Neural cell (in vitro differentiated cells): ENCODE data around the gene IRF8. TPM values are rescaled to one million over a fixed set of nuclear protein-coding genes. Genes with fewer than 3 reads are reported as not detected.

Experiments used
- H2AFZ ChIP-seq: fragments of 200-600, 300-800 bp; sonication (generic), shearing (Covaris generic); 2 replicates; pipeline ENCODE4 v1.6.0; 2014; ENCODE audit warnings: low read depth, mild to moderate bottlenecking, antibody characterized with exemption, low read length, moderate library complexity
- H3F3A ChIP-seq: fragments of 200-600 bp; shearing (Covaris generic); 2 replicates; pipeline ENCODE4 v1.6.1; 2016; ENCODE audit warnings: mild to moderate bottlenecking, moderate library complexity, mixed read lengths, antibody characterized with exemption, low read length; ENCODE audit not compliant: insufficient read depth, poor library complexity, severe bottlenecking
- H3K27ac ChIP-seq: fragments of 200-600, 300-800 bp; sonication (generic), shearing (Covaris generic); 2 replicates; pipeline ENCODE4 v1.5.1; 2014; ENCODE audit warnings: mild to moderate bottlenecking, low read length, moderate library complexity
- H3K27me3 ChIP-seq: fragments of 300-800, 200-600 bp; sonication (generic), shearing (Covaris generic); 2 replicates; pipeline ENCODE4 v1.6.0; 2014; ENCODE audit warnings: mild to moderate bottlenecking, low read depth, low read length, moderate library complexity; ENCODE audit not compliant: insufficient read depth
- H3K36me3 ChIP-seq: fragments of 300-800, 200-600 bp; sonication (generic), shearing (Covaris generic); 2 replicates; pipeline ENCODE4 v1.5.1; 2014; ENCODE audit warnings: mild to moderate bottlenecking, antibody characterized with exemption, low read length, moderate library complexity; ENCODE audit not compliant: insufficient read depth
- H3K4me2 ChIP-seq: fragments of 300-800, 200-600 bp; sonication (generic), shearing (Covaris generic); 2 replicates; pipeline ENCODE4 v1.6.0; 2014; ENCODE audit warnings: mild to moderate bottlenecking, low read length
- H3K4me3 ChIP-seq: fragments of 300-800, 200-600 bp; sonication (generic), shearing (Covaris generic); 2 replicates; pipeline ENCODE4 v1.5.1; 2014; ENCODE audit warnings: mild to moderate bottlenecking, low read length, moderate library complexity
- H3K79me2 ChIP-seq: fragments of 200-600 bp; shearing (Covaris generic); replicated peaks from 2 replicates; pipeline ENCODE4 v1.6.0; 2014; ENCODE audit warnings: mild to moderate bottlenecking, low read length, moderate library complexity; ENCODE audit not compliant: insufficient read depth
- H3K9ac ChIP-seq: fragments of 300-800, 200-600 bp; sonication (generic), shearing (Covaris generic); 2 replicates; pipeline ENCODE4 v1.6.1; 2016; ENCODE audit warnings: mild to moderate bottlenecking, low read length, mixed read lengths
- H3K9me2 ChIP-seq: fragments of 200-600 bp; shearing (Covaris generic); 2 replicates; pipeline ENCODE4 v1.6.1; 2016; ENCODE audit warnings: mild to moderate bottlenecking, low read length, mixed read lengths; ENCODE audit not compliant: insufficient read depth
- H3K9me3 ChIP-seq: fragments of 200-600, 300-800 bp; sonication (generic), shearing (Covaris generic); 2 replicates; pipeline ENCODE4 v1.6.1; 2016; ENCODE audit warnings: mild to moderate bottlenecking, mixed run types, low read length, moderate library complexity, mixed read lengths
- H4K20me1 ChIP-seq: fragments of 200-600 bp; shearing (Covaris generic); 2 replicates; pipeline ENCODE4 v1.6.1; 2016; ENCODE audit warnings: mild to moderate bottlenecking, mixed run types; ENCODE audit not compliant: insufficient read depth
- EZH2 ChIP-seq: fragments of 200-600, 300-800 bp; shearing (Covaris generic), sonication (generic); IDR thresholded peaks from 2 replicates; pipeline ENCODE4 v1.6.1; 2014; ENCODE audit warnings: antibody characterized with exemption, low read length, borderline replicate concordance, mild to moderate bottlenecking; ENCODE audit not compliant: insufficient read depth, poor library complexity, severe bottlenecking
- MXI1 ChIP-seq: fragments of 450-650 bp; conservative IDR thresholded peaks from 2 replicates; pipeline ENCODE4 v1.6.1; 2014; ENCODE audit warnings: antibody characterized with exemption, mild to moderate bottlenecking; ENCODE audit not compliant: poor library complexity, severe bottlenecking
- REST ChIP-seq: IDR thresholded peaks from 2 replicates; pipeline ENCODE4 v1.6.1; 2012; ENCODE audit warnings: borderline replicate concordance
- polyA plus RNA-seq: library from polyadenylated mRNA; depleted of rRNA; stranded (reverse); fragments of >200 nt; gene quantifications from 2 replicates; pipeline ENCODE4 v1.2.3, GENCODE V29; 2014
- TF ChIP-seq, protein P1 (sequence below): fragments of 450-650 bp; IDR thresholded peaks from 2 replicates; pipeline ENCODE4 v1.5.1; 2014; ENCODE audit warnings: antibody characterized with exemption, mild to moderate bottlenecking, moderate library complexity; ENCODE audit not compliant: poor library complexity, severe bottlenecking

The IRF8 gene
- polyA plus RNA-seq, 1 donor from 2014 or later = not detected

DNA sequence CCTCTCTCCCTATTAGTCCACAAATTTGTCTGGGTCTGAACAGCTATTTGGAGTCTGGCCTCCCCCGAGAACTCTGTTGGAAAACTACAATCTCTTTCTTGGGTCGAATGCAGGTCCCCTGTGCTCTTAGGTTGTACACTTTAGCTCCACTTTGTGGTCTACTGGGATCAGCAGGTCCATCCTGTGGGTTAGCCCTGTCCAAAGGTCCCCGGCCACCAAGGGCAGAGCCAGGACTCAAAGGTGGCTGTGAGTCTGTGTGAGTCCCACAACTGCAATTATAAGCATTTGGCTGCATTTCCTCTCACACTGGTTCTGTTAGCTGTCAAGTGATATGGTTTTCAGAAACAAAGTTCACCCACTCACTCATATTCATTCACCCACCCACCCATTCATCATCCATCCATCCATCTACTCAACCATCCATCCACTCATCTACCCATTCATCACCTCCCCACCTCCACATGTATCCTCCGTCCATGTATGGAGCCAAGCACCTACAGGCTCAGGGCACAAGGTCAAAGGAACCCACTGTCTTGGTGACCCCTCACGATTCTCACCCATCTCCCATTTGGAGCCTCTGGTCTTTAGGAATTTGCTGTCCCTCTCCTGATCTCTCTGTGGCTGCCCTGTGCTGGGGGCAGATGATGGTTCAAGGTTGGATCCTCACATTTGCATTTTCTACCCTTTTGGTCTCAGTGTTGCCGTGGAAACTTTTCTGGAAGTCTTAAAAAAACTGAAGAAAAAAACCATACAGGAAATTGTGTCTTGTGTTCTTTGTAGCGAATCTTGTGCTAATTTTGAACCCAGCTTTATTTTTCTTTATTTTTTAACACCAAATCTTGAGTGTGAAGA, 45.8 kb downstream of the IRF8 start:
- H4K20me1 ChIP-seq = no peaks in the 10 kb centered on the region
- no peak overlapping the region for H3K27ac ChIP-seq
- H3K36me3 ChIP-seq = no peaks in the 10 kb centered on the region
- H3K9ac ChIP-seq = no peak overlapping the region
- H3K4me3 ChIP-seq = no peak overlapping the region
- TF ChIP-seq REST (no peak), MXI1 (no peak), EZH2 (no peak)
- TF ChIP-seq, protein P1, sequence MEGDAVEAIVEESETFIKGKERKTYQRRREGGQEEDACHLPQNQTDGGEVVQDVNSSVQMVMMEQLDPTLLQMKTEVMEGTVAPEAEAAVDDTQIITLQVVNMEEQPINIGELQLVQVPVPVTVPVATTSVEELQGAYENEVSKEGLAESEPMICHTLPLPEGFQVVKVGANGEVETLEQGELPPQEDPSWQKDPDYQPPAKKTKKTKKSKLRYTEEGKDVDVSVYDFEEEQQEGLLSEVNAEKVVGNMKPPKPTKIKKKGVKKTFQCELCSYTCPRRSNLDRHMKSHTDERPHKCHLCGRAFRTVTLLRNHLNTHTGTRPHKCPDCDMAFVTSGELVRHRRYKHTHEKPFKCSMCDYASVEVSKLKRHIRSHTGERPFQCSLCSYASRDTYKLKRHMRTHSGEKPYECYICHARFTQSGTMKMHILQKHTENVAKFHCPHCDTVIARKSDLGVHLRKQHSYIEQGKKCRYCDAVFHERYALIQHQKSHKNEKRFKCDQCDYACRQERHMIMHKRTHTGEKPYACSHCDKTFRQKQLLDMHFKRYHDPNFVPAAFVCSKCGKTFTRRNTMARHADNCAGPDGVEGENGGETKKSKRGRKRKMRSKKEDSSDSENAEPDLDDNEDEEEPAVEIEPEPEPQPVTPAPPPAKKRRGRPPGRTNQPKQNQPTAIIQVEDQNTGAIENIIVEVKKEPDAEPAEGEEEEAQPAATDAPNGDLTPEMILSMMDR = no peak
- no peak overlapping the region for H2AFZ ChIP-seq
- H3K9me2 ChIP-seq = no peaks in the 10 kb centered on the region
- H3K9me3 ChIP-seq = no peaks in the 10 kb centered on the region
- H3K4me2 ChIP-seq = no peak overlapping the region
- no peaks in the 10 kb centered on the region for H3K27me3 ChIP-seq
- H3F3A ChIP-seq = no peaks in the 10 kb centered on the region
- no peaks in the 10 kb centered on the region for H3K79me2 ChIP-seq

DNA sequence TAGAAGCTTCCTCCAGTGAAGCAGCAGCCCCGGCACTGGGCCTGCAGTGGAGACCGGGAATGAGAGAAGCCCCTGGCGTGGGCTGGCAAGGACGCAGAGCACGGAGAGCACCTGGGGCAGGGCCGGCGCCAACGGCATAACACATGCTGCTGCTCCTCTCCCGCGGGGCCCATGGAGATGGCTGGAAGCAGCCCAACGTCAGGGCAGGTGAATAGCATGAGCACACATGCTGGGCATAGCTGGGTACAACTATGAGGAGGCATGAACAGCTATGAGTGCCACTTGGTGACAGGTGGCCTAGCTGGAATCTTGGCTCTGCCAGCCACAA, 46.4 kb downstream of the IRF8 start:
- Histone ChIP-seq H3K27me3 (no peaks in the 10 kb centered on the region), H3K79me2 (no peaks in the 10 kb centered on the region), H2AFZ (no peak overlapping the region), H4K20me1 (no peaks in the 10 kb centered on the region), H3F3A (no peaks in the 10 kb centered on the region), H3K9me2 (no peaks in the 10 kb centered on the region), H3K36me3 (no peaks in the 10 kb centered on the region), H3K9ac (no peak overlapping the region), H3K4me2 (no peak overlapping the region), H3K27ac (no peak overlapping the region), H3K9me3 (no peaks in the 10 kb centered on the region), H3K4me3 (no peak overlapping the region)
- TF ChIP-seq, protein P1 = no peak
